OCI-LY1 (cell line): ENCODE measurements around the gene RALB.
A peak's percentile ranks its signal among the peaks of the same experiment; 100 is the strongest.

Source experiments
- H2AFZ ChIP-seq: fragments of 200-600 bp; sonication (generic), shearing (Covaris generic); 2 replicates; pipeline ENCODE4 v1.6.0; 2014; ENCODE audit warnings: antibody characterized with exemption, mild to moderate bottlenecking, low read length
- H3F3A ChIP-seq: fragments of 200-600 bp; sonication (generic), shearing (Covaris generic); 2 replicates; pipeline ENCODE4 v1.6.0; 2014; ENCODE audit warnings: mild to moderate bottlenecking, antibody characterized with exemption, low read length, moderate library complexity; ENCODE audit not compliant: insufficient read depth
- H3K27ac ChIP-seq: fragments of 200-600 bp; sonication (generic); 2 replicates; pipeline ENCODE4 v1.5.1; 2014; ENCODE audit warnings: low read length, mixed run types, mild to moderate bottlenecking, low read depth; ENCODE audit not compliant: poor library complexity, severe bottlenecking
- H3K27me3 ChIP-seq: fragments of 200-600 bp; sonication (generic); 2 replicates; pipeline ENCODE4 v1.6.0; 2014; ENCODE audit warnings: antibody characterized with exemption, mild to moderate bottlenecking, low read length, moderate library complexity; ENCODE audit not compliant: insufficient read depth
- H3K36me3 ChIP-seq: fragments of 200-600 bp; sonication (generic); 2 replicates; pipeline ENCODE4 v1.6.1; 2014; ENCODE audit warnings: mild to moderate bottlenecking, antibody characterized with exemption, low read length, moderate library complexity, mixed read lengths; ENCODE audit not compliant: insufficient read depth
- H3K4me1 ChIP-seq: fragments of 200-600 bp; sonication (generic); 2 replicates; pipeline ENCODE4 v1.5.1; 2014; ENCODE audit warnings: mild to moderate bottlenecking, low read length, moderate library complexity; ENCODE audit not compliant: insufficient read depth, severe bottlenecking
- H3K4me2 ChIP-seq: fragments of 200-600 bp; sonication (generic), shearing (Covaris generic); 2 replicates; pipeline ENCODE4 v1.6.1; 2014; ENCODE audit warnings: low read length
- H3K4me3 ChIP-seq: fragments of 200-600 bp; sonication (generic); 2 replicates; pipeline ENCODE4 v1.5.1; 2014; ENCODE audit warnings: low read length, low read depth, mild to moderate bottlenecking, mixed read lengths; ENCODE audit not compliant: poor library complexity, severe bottlenecking
- H3K79me2 ChIP-seq: fragments of 200-600 bp; shearing (Covaris generic); 2 replicates; pipeline ENCODE4 v1.6.1; 2016; ENCODE audit warnings: mixed run types, low read length, mixed read lengths; ENCODE audit not compliant: insufficient read depth
- H3K9ac ChIP-seq: fragments of 200-600 bp; sonication (generic), shearing (Covaris generic); 2 replicates; pipeline ENCODE4 v1.6.1; 2014; ENCODE audit warnings: mild to moderate bottlenecking, low read length, mixed read lengths
- H3K9me2 ChIP-seq: fragments of 200-600 bp; sonication (generic), shearing (Covaris generic); 2 replicates; pipeline ENCODE4 v1.6.1; 2014; ENCODE audit warnings: low read depth, mild to moderate bottlenecking, low read length, mixed read lengths
- H3K9me3 ChIP-seq: fragments of 200-600 bp; shearing (Covaris generic); 2 replicates; pipeline ENCODE4 v1.6.1; 2014; ENCODE audit warnings: low read length, mixed read lengths
- H4K20me1 ChIP-seq: fragments of 200-600 bp; sonication (generic), shearing (Covaris generic); 2 replicates; pipeline ENCODE4 v1.6.0; 2016; ENCODE audit warnings: mild to moderate bottlenecking, low read length; ENCODE audit not compliant: insufficient read depth
- EZH2 ChIP-seq: fragments of 200-600 bp; sonication (generic), shearing (Covaris generic); IDR thresholded peaks from 2 replicates; pipeline ENCODE4 v1.8.0; 2017; ENCODE audit warnings: borderline replicate concordance, mixed run types, mild to moderate bottlenecking, antibody characterized with exemption, low read length, moderate library complexity, mixed read lengths
- TF ChIP-seq, protein P1 (sequence below): fragments of 200-600 bp; sonication (generic), shearing (Covaris generic); IDR thresholded peaks from 2 replicates; pipeline ENCODE4 v1.5.1; 2017; ENCODE audit warnings: mild to moderate bottlenecking, antibody characterized with exemption, low read length, moderate library complexity, mixed read lengths

Gene RALB

DNA sequence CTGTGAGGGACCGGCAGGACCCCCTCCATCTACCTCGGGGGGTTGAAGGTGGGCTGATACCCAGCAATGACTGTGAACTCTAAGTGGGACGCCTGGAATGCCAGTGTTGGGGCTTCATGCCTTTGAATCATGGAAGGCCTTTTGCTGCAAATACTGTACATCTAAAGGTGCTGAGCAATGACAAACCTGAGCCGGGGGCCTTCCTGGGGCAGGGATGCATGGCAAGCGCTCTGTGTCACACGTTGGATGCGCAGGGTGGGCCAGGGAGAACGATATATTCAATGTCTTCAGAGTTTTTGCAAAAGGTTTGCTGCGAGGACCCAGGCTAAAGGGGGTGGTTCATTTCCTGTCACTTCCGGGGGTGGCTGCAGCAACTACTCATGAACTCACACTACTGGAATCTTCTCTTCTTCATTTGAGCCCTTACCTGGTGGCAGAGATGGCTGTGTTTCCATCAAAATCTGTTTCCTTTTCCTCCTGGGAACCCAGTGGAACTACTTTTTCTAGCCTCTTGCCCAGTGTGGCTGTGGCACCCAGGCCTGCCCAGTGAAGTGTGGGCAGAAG, 69.2 kb downstream of the RALB start:
- no peak overlapping the region for H3K4me2 ChIP-seq
- no peak overlapping the region for H3K27ac ChIP-seq
- TF ChIP-seq EZH2, result no peak
- TF ChIP-seq, protein P1, sequence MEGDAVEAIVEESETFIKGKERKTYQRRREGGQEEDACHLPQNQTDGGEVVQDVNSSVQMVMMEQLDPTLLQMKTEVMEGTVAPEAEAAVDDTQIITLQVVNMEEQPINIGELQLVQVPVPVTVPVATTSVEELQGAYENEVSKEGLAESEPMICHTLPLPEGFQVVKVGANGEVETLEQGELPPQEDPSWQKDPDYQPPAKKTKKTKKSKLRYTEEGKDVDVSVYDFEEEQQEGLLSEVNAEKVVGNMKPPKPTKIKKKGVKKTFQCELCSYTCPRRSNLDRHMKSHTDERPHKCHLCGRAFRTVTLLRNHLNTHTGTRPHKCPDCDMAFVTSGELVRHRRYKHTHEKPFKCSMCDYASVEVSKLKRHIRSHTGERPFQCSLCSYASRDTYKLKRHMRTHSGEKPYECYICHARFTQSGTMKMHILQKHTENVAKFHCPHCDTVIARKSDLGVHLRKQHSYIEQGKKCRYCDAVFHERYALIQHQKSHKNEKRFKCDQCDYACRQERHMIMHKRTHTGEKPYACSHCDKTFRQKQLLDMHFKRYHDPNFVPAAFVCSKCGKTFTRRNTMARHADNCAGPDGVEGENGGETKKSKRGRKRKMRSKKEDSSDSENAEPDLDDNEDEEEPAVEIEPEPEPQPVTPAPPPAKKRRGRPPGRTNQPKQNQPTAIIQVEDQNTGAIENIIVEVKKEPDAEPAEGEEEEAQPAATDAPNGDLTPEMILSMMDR, result no peak
- no peaks in the 10 kb centered on the region for H3F3A ChIP-seq
- no peaks in the 10 kb centered on the region for H4K20me1 ChIP-seq
- no peaks in the 10 kb centered on the region for H3K79me2 ChIP-seq
- H3K27me3 ChIP-seq, result no peaks in the 10 kb centered on the region; the same call in 1 of the 2 replicates
- no peaks in the 10 kb centered on the region for H3K9me3 ChIP-seq
- H3K36me3 ChIP-seq, result no peaks in the 10 kb centered on the region
- peaks cover 9% of the 10 kb centered on the region for H3K4me1 ChIP-seq
- no peak overlapping the region for H3K4me3 ChIP-seq
- 0 out of 2 replicates have a peak overlapping the region, but pooled peaks have one; percentile 30 for H2AFZ ChIP-seq
- H3K9me2 ChIP-seq, result no peaks in the 10 kb centered on the region
- H3K9ac ChIP-seq, result no peak overlapping the region

DNA sequence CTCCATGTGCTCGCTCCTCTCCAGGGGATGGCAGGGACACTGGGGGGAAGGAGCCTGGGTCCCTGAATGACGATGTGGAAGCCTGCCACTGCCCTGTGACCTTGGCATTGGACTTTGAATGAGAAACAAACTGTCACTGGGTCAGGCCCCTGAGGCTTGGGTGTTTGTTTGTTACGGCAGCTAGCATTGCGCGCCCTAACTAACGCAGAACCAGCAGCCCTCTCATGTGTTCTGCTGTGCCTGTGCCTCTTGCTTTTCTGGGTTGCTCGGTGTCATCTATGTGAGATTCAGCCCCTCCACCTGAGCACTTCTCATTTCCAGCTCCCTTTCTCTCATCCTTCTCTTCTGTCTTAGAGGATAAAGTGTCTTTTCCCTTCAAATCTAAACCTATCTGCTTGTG, 69.7 kb downstream of the RALB start:
- Histone ChIP-seq H3K79me2 (no peaks in the 10 kb centered on the region), H3K4me3 (no peak overlapping the region), H3K9me2 (no peaks in the 10 kb centered on the region), H3K4me1 (peaks cover 9% of the 10 kb centered on the region), H3K9me3 (no peaks in the 10 kb centered on the region), H3K4me2 (no peak overlapping the region), H3K27me3 (no peaks in the 10 kb centered on the region; the same call in 1 of the 2 replicates), H3K9ac (no peak overlapping the region), H3F3A (no peaks in the 10 kb centered on the region), H2AFZ (0 out of 2 replicates have a peak overlapping the region, but pooled peaks have one; percentile 30), H3K36me3 (no peaks in the 10 kb centered on the region), H3K27ac (no peak overlapping the region), H4K20me1 (no peaks in the 10 kb centered on the region)
- TF ChIP-seq EZH2, result no peak
- TF ChIP-seq, protein P1, result no peak

DNA sequence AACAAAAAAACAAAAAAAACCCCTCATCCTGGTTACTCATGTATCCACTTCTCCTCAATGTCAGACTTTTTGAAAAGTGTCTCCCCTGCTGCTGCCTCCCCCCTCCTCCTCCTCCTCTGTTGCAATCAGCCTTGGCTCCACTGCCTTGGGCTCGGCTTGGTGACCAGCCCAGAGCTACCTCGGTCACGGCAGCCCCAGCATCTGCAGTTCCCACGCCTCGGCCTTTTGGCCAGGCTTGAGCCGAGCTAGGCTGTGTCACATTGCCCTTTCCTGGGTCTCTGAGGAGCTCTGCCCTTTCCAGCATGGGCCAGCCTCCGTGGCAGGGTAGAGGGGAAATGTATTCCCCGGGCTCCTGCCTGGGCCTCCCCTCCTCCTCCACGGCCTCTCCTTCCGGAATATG, 70.6 kb downstream of the RALB start:
- H3K9me3 ChIP-seq, result no peaks in the 10 kb centered on the region
- H3K4me3 ChIP-seq, result no peak overlapping the region
- peaks cover 9% of the 10 kb centered on the region for H3K4me1 ChIP-seq
- TF ChIP-seq, protein P1, result no peak
- TF ChIP-seq EZH2, result no peak
- H3K27ac ChIP-seq, result no peak overlapping the region
- H3K9me2 ChIP-seq, result no peaks in the 10 kb centered on the region
- H2AFZ ChIP-seq, result no peak overlapping the region
- no peaks in the 10 kb centered on the region for H3K79me2 ChIP-seq
- H3F3A ChIP-seq, result no peaks in the 10 kb centered on the region
- H3K36me3 ChIP-seq, result no peaks in the 10 kb centered on the region
- no peak overlapping the region for H3K9ac ChIP-seq
- no peak overlapping the region for H3K4me2 ChIP-seq
- no peaks in the 10 kb centered on the region for H4K20me1 ChIP-seq
- no peaks in the 10 kb centered on the region; the same call in 1 of the 2 replicates for H3K27me3 ChIP-seq
